ENCODE measurements around the gene SERPINB6. TPM values are rescaled to one million over a fixed set of nuclear protein-coding genes. Genes with fewer than 3 reads are reported as not detected.

SERPINB6 gene
- total RNA-seq, 2 donors from 2014 or later = 64.9 to 114 TPM

Other genes starting within 250 kb of the SERPINB6 start
- gene MYLK4, start 220.6 kb downstream of the SERPINB6 start, total RNA-seq = under 1 TPM; 0.37 to 0.72 TPM
- gene WRNIP1, start 206.2 kb downstream of the SERPINB6 start, total RNA-seq = 10 to 100 TPM; 40.9 to 47.1 TPM
- gene SERPINB1, start 129.7 kb downstream of the SERPINB6 start, total RNA-seq = 100 to 1,000 TPM; 131 to 203 TPM
- gene SERPINB9, start 68.3 kb downstream of the SERPINB6 start, total RNA-seq = 10 to 100 TPM; 70.7 to 96.1 TPM
- 10 to 100 TPM; 32.7 to 47.3 TPM for gene NQO2, start 28.3 kb upstream of the SERPINB6 start, total RNA-seq
- gene RIPK1, start 96.9 kb upstream of the SERPINB6 start, total RNA-seq = 10 to 100 TPM; 21.9 to 23.6 TPM
- gene BPHL, start 147.1 kb upstream of the SERPINB6 start, total RNA-seq = 10 to 100 TPM; 12.5 to 14.8 TPM
- 1 to 10 TPM; 2.3 to 2.8 TPM for gene TUBB2A, start 186.0 kb upstream of the SERPINB6 start, total RNA-seq

Data from activated T-cell treated with anti-CD3 and anti-CD28 coated beads, Interleukin-2, amount 50 U/mL, for 72 hours (primary cell).